Upper lobe of left lung (tissue), 4 donors: Measurements from ENCODE around the gene ISOC1.

ENCODE experiments used
- CTCF ChIP-seq, 6 experiments: fragments of 450-650 bp in 4 of 6; fragments of 200-600 bp in 2 of 6; sonication (generic) in 2 of 6; IDR thresholded peaks; one replicate each; pipeline ENCODE4 v1.5.1; 2016 to 2019; ENCODE audit warnings: antibody characterized with exemption in 6 of 6
- POLR2A ChIP-seq, 4 donors: fragments of 450-650 bp; IDR thresholded peaks; one replicate each; pipeline ENCODE4 v1.5.1; 2016 to 2017; ENCODE audit warnings: antibody characterized with exemption in 4 of 4, mild to moderate bottlenecking in 2 of 4

- no peak for TF ChIP-seq CTCF (IDR thresholded peaks at IDR 0.05)
- TF ChIP-seq POLR2A (IDR thresholded peaks at IDR 0.05): no peak
These were observed 47.1 kb downstream of the ISOC1 start for GRCh38 chr5:129141696-129142095.
